ENCODE results near the gene HIVEP2.

The HIVEP2 gene

GRCh38 chr6:142857233-142857761 lies 87.7 kb downstream of the HIVEP2 start:
- H3K18ac ChIP-seq (ENCODE audit: low read length), result no peak overlapping the region
- H4K91ac ChIP-seq (ENCODE audit: low read depth, low read length), result no peak overlapping the region
- no peak overlapping the region for H3K23ac ChIP-seq (ENCODE audit: low read length)
- H3K14ac ChIP-seq (ENCODE audit: low read length), result no peak overlapping the region
- no peak overlapping the region for H3K4me2 ChIP-seq (ENCODE audit: low read length)
- no peak overlapping the region for H2AFZ ChIP-seq (ENCODE audit: insufficient read depth, low read length, poor library complexity)
- no peak overlapping the region for H3K4ac ChIP-seq (ENCODE audit: low read depth, low read length)
- no peak overlapping the region for H3K4me3 ChIP-seq (ENCODE audit: low read depth, low read length)
- H2BK5ac ChIP-seq (ENCODE audit: low read depth, low read length, poor library complexity), result no peak overlapping the region
- H2BK120ac ChIP-seq (ENCODE audit: insufficient read depth, low read length, poor library complexity), result no peak overlapping the region
- H4K12ac ChIP-seq (ENCODE audit: low read depth, low read length), result no peak overlapping the region
- no peaks in the 10 kb centered on the region for H3K79me2 ChIP-seq (ENCODE audit: control insufficient read depth, insufficient read depth, low read length, poor library complexity)
- H2BK12ac ChIP-seq (ENCODE audit: low read length), result no peak overlapping the region
- H3K4me1 ChIP-seq (ENCODE audit: control insufficient read depth in 1 of 2, insufficient read depth in 2 of 2, low read length in 2 of 2), result peaks cover 0 to 2% of the 10 kb centered on the region in 2 experiments
- H3K79me1 ChIP-seq (ENCODE audit: low read length), result no peaks in the 10 kb centered on the region
- H3K27me3 ChIP-seq (ENCODE audit: insufficient read depth, low read length), result no peaks in the 10 kb centered on the region
- no peak overlapping the region for H2AK5ac ChIP-seq (ENCODE audit: low read length)
- no peaks in the 10 kb centered on the region for H3K36me3 ChIP-seq (ENCODE audit: control insufficient read depth in 1 of 2, insufficient read depth in 2 of 2, low read length in 2 of 2)
- H3K27ac ChIP-seq (ENCODE audit: low read depth, low read length), result no peak overlapping the region
- no peak overlapping the region for H3K9ac ChIP-seq (ENCODE audit: low read length)
- no peak for DNase-seq
- WGBS (ENCODE audit: extremely low coverage, insufficient coverage, insufficient read length), result no CpG with 5 or more reads among the region's 7 CpGs
- peaks cover 1% of the 10 kb centered on the region for H3K9me3 ChIP-seq (ENCODE audit: insufficient read depth, low read depth, low read length)
- no peak overlapping the region for H4K8ac ChIP-seq (ENCODE audit: low read depth, low read length)

GRCh38 chr6:142856624-142857232 lies 88.2 kb downstream of the HIVEP2 start:
- Histone ChIP-seq H2AFZ (ENCODE audit: insufficient read depth, low read length, poor library complexity) (no peak overlapping the region), H2AK5ac (ENCODE audit: low read length) (no peak overlapping the region), H3K79me1 (ENCODE audit: low read length) (no peaks in the 10 kb centered on the region), H4K91ac (ENCODE audit: low read depth, low read length) (no peak overlapping the region), H3K79me2 (ENCODE audit: control insufficient read depth, insufficient read depth, low read length, poor library complexity) (no peaks in the 10 kb centered on the region), H3K4me2 (ENCODE audit: low read length) (no peak overlapping the region), H2BK5ac (ENCODE audit: low read depth, low read length, poor library complexity) (no peak overlapping the region), H3K4ac (ENCODE audit: low read depth, low read length) (no peak overlapping the region), H3K4me3 (ENCODE audit: low read depth, low read length) (no peak overlapping the region), H3K18ac (ENCODE audit: low read length) (no peak overlapping the region), H3K36me3 (ENCODE audit: control insufficient read depth in 1 of 2, insufficient read depth in 2 of 2, low read length in 2 of 2) (no peaks in the 10 kb centered on the region), H3K23ac (ENCODE audit: low read length) (no peak overlapping the region), H3K14ac (ENCODE audit: low read length) (no peak overlapping the region), H3K27me3 (ENCODE audit: insufficient read depth, low read length) (no peaks in the 10 kb centered on the region), H4K12ac (ENCODE audit: low read depth, low read length) (no peak overlapping the region), H2BK120ac (ENCODE audit: insufficient read depth, low read length, poor library complexity) (no peak overlapping the region), H3K9me3 (ENCODE audit: insufficient read depth, low read depth, low read length) (peaks cover 1% of the 10 kb centered on the region), H4K8ac (ENCODE audit: low read depth, low read length) (no peak overlapping the region), H3K27ac (ENCODE audit: low read depth, low read length) (no peak overlapping the region), H3K9ac (ENCODE audit: low read length) (no peak overlapping the region), H2BK12ac (ENCODE audit: low read length) (no peak overlapping the region), H3K4me1 (ENCODE audit: control insufficient read depth in 1 of 2, insufficient read depth in 2 of 2, low read length in 2 of 2) (peaks cover 0 to 2% of the 10 kb centered on the region in 2 experiments)
- WGBS (ENCODE audit: extremely low coverage, insufficient coverage, insufficient read length), result no CpG with 5 or more reads among the region's 6 CpGs
- no peak for DNase-seq

GRCh38 chr6:142855893-142856623 lies 88.9 kb downstream of the HIVEP2 start:
- Histone ChIP-seq H3K4me3 (ENCODE audit: low read depth, low read length) (no peak overlapping the region), H2BK5ac (ENCODE audit: low read depth, low read length, poor library complexity) (no peak overlapping the region), H3K27me3 (ENCODE audit: insufficient read depth, low read length) (no peaks in the 10 kb centered on the region), H3K79me2 (ENCODE audit: control insufficient read depth, insufficient read depth, low read length, poor library complexity) (no peaks in the 10 kb centered on the region), H3K4me1 (ENCODE audit: control insufficient read depth in 1 of 2, insufficient read depth in 2 of 2, low read length in 2 of 2) (peaks cover 0 to 2% of the 10 kb centered on the region in 2 experiments), H3K79me1 (ENCODE audit: low read length) (no peaks in the 10 kb centered on the region), H3K14ac (ENCODE audit: low read length) (no peak overlapping the region), H2BK120ac (ENCODE audit: insufficient read depth, low read length, poor library complexity) (no peak overlapping the region), H3K9ac (ENCODE audit: low read length) (no peak overlapping the region), H4K8ac (ENCODE audit: low read depth, low read length) (no peak overlapping the region), H3K4ac (ENCODE audit: low read depth, low read length) (no peak overlapping the region), H3K27ac (ENCODE audit: low read depth, low read length) (no peak overlapping the region), H3K9me3 (ENCODE audit: insufficient read depth, low read depth, low read length) (peaks cover 1% of the 10 kb centered on the region), H3K23ac (ENCODE audit: low read length) (no peak overlapping the region), H3K36me3 (ENCODE audit: control insufficient read depth in 1 of 2, insufficient read depth in 2 of 2, low read length in 2 of 2) (no peaks in the 10 kb centered on the region), H4K12ac (ENCODE audit: low read depth, low read length) (no peak overlapping the region), H2AK5ac (ENCODE audit: low read length) (no peak overlapping the region), H3K18ac (ENCODE audit: low read length) (no peak overlapping the region), H2BK12ac (ENCODE audit: low read length) (no peak overlapping the region), H3K4me2 (ENCODE audit: low read length) (no peak overlapping the region), H4K91ac (ENCODE audit: low read depth, low read length) (no peak overlapping the region), H2AFZ (ENCODE audit: insufficient read depth, low read length, poor library complexity) (no peak overlapping the region)
- no peak for DNase-seq
- WGBS (ENCODE audit: extremely low coverage, insufficient coverage, insufficient read length), result no CpG with 5 or more reads among the region's 5 CpGs

- Histone ChIP-seq H3K9ac (ENCODE audit: low read length) (no peak overlapping the region), H3K79me1 (ENCODE audit: low read length) (no peaks in the 10 kb centered on the region), H3K9me3 (ENCODE audit: insufficient read depth, low read depth, low read length) (no peaks in the 10 kb centered on the region), H3K4ac (ENCODE audit: low read depth, low read length) (no peak overlapping the region), H3K14ac (ENCODE audit: low read length) (no peak overlapping the region), H2AK5ac (ENCODE audit: low read length) (no peak overlapping the region), H2BK5ac (ENCODE audit: low read depth, low read length, poor library complexity) (no peak overlapping the region), H3K4me3 (ENCODE audit: low read depth, low read length) (no peak overlapping the region), H2AFZ (ENCODE audit: insufficient read depth, low read length, poor library complexity) (no peak overlapping the region), H4K91ac (ENCODE audit: low read depth, low read length) (no peak overlapping the region), H3K4me1 (ENCODE audit: control insufficient read depth in 1 of 2, insufficient read depth in 2 of 2, low read length in 2 of 2) (peaks cover 0 to 2% of the 10 kb centered on the region in 2 experiments), H2BK120ac (ENCODE audit: insufficient read depth, low read length, poor library complexity) (no peak overlapping the region), H3K18ac (ENCODE audit: low read length) (no peak overlapping the region), H3K4me2 (ENCODE audit: low read length) (no peak overlapping the region), H3K23ac (ENCODE audit: low read length) (no peak overlapping the region), H3K36me3 (ENCODE audit: control insufficient read depth in 1 of 2, insufficient read depth in 2 of 2, low read length in 2 of 2) (no peaks in the 10 kb centered on the region), H4K8ac (ENCODE audit: low read depth, low read length) (no peak overlapping the region), H4K12ac (ENCODE audit: low read depth, low read length) (no peak overlapping the region), H3K27me3 (ENCODE audit: insufficient read depth, low read length) (no peaks in the 10 kb centered on the region), H2BK12ac (ENCODE audit: low read length) (no peak overlapping the region), H3K79me2 (ENCODE audit: control insufficient read depth, insufficient read depth, low read length, poor library complexity) (no peaks in the 10 kb centered on the region), H3K27ac (ENCODE audit: low read depth, low read length) (no peak overlapping the region)
- no CpG with 5 or more reads among the region's 12 CpGs for whole genome bisulfite sequencing (ENCODE audit: extremely low coverage, insufficient coverage, insufficient read length)
- no peak for DNase-seq
Measured at GRCh38 chr6:142854589-142855488, 90.1 kb downstream of the HIVEP2 start.

Measured in trophoblast cell (in vitro differentiated cells and primary cell).